Measurements from ENCODE around the gene AP5B1.
"Not testable (repeated sequence)": the region's sequence is repeated elsewhere in the genome, so short reads cannot be mapped to it uniquely, and the experiment has no call there.

AP5B1 gene

GRCh38 chr11:65764434-65764833 lies 16.3 kb downstream of the AP5B1 start:
- no peak for TF ChIP-seq CTCF (IDR thresholded peaks at IDR 0.05; ENCODE audit: low read depth, low read length, missing control alignments)
- in situ Hi-C loops (cut with HindIII; ENCODE audit: low sequenced_read_pairs), result no loop called here
- DNase-seq (ENCODE audit: low read depth), result no peak
- no peak overlapping the region for H3K4me3 ChIP-seq (ENCODE audit: low read depth, low read length)

GRCh38 chr11:65762816-65763215 lies 18.0 kb downstream of the AP5B1 start:
- H3K4me3 ChIP-seq (ENCODE audit: low read depth, low read length); DNase-seq (ENCODE audit: low read depth); in situ Hi-C loops (cut with HindIII; ENCODE audit: low sequenced_read_pairs): not testable (repeated sequence)

- in situ Hi-C loops (cut with HindIII; ENCODE audit: low sequenced_read_pairs); DNase-seq (ENCODE audit: low read depth); H3K4me3 ChIP-seq (ENCODE audit: low read depth, low read length): not testable (repeated sequence)
Measured at GRCh38 chr11:65762169-65762568, 18.6 kb downstream of the AP5B1 start.

- no peak overlapping the region for H3K4me3 ChIP-seq (ENCODE audit: low read depth, low read length)
- no peak for DNase-seq (ENCODE audit: low read depth)
- no peak for TF ChIP-seq CTCF (IDR thresholded peaks at IDR 0.05; ENCODE audit: low read depth, low read length, missing control alignments)
- in situ Hi-C loops (cut with HindIII; ENCODE audit: low sequenced_read_pairs), result no loop called here
Measured at GRCh38 chr11:65745049-65745448, 35.7 kb downstream of the AP5B1 start.

GRCh38 chr11:65744699-65745042 lies 36.1 kb downstream of the AP5B1 start:
- DNase-seq (ENCODE audit: low read depth), result no peak
- in situ Hi-C loops (cut with HindIII; ENCODE audit: low sequenced_read_pairs), result no loop called here
- no peak for TF ChIP-seq CTCF (IDR thresholded peaks at IDR 0.05; ENCODE audit: low read depth, low read length, missing control alignments)
- H3K4me3 ChIP-seq (ENCODE audit: low read depth, low read length), result no peak overlapping the region

DNA sequence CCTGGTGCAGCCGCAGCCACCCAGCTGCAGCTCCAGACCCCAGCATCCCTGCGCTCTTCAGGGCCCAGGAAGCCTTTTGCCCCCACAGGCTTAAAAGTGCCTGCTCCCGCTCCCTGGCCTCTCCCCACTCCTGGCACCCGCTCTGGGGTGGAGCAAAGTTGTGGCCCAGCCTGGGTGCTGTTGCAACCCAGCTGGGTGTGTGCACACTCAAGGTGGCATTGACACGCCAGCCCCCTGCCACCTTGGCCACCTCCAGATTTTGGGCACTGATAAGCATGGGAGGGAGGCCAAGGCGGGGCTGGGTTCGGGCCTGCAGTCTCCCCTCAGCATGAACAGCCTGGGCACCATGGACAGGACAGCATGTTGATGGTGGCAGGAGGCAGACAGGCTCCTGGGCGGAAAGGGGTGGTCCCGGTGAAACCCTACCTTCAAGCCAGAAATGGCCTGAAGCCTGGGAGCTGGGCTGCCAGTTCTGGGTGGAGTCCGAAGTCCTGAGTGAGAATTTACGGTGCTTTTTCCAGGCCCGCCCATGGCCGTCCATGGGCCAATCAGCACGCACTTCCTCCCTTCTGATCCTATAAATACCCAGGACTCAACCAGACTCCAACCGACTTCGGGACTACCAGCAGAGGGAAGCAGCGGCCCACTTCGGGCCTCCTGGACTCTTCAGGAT lies 36.6 kb downstream of the AP5B1 start:
- peak; percentile 28 for TF ChIP-seq CTCF (IDR thresholded peaks at IDR 0.05; ENCODE audit: low read depth, low read length, missing control alignments)
- in situ Hi-C loops (cut with HindIII; ENCODE audit: low sequenced_read_pairs), result no loop called here
- no peak for DNase-seq (ENCODE audit: low read depth)
- H3K4me3 ChIP-seq (ENCODE audit: low read depth, low read length), result no peak overlapping the region

DNA sequence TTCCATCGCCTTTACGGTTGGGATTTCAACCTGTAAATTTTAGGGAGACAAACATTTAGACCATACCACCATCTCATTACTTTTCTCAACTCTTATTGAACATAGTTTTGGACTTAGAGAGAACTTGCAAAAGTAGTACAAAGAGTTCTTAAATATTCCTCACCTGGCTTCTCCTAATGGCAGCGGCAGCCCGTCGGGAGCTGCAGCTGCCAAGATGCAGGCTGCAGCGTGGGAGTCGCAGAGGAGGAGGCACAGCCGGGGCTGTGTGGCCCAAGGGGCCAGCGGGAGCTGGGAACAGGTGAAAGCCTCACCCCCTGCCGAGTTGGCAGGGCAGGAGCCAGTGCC lies 37.1 kb downstream of the AP5B1 start:
- DNase-seq (ENCODE audit: low read depth), result no peak
- TF ChIP-seq CTCF (IDR thresholded peaks at IDR 0.05; ENCODE audit: low read depth, low read length, missing control alignments), result no peak
- in situ Hi-C loops (cut with HindIII; ENCODE audit: low sequenced_read_pairs), result no loop called here
- no peak overlapping the region for H3K4me3 ChIP-seq (ENCODE audit: low read depth, low read length)

- no peak overlapping the region for H3K4me3 ChIP-seq (ENCODE audit: low read depth, low read length)
- DNase-seq (ENCODE audit: low read depth), result no peak
- in situ Hi-C loops (cut with HindIII; ENCODE audit: low sequenced_read_pairs), result no loop called here
- no peak for TF ChIP-seq CTCF (IDR thresholded peaks at IDR 0.05; ENCODE audit: low read depth, low read length, missing control alignments)
Measured at GRCh38 chr11:65742353-65742752, 38.4 kb downstream of the AP5B1 start.

All from astrocyte of the cerebellum (primary cell).